HepG2 (cell line): Measurements from ENCODE around the gene SYT7. TPM values are rescaled to one million over a fixed set of nuclear protein-coding genes. Genes with fewer than 3 reads are reported as not detected.

Experiments used
- ATAC-seq: fragments of 200-7000 bp; cut with Tn5 transposase; 3 replicates; pipeline ENCODE4 v1.9.1; 2020; ENCODE audit warnings: mild to moderate bottlenecking, moderate library complexity
- BruUV-seq: library from RNA; stranded (reverse); fragments of 400-500 nt; replicated peaks from 2 replicates; lab custom pipeline; 2021; lab: Mats Ljungman, UMichigan
- CTCF ChIA-PET: fragments of 300-600 bp; formaldehyde crosslinking; extraction: SDS; loops from one replicate; lab custom pipeline; 2021; ENCODE audit warnings: low total read pairs, inconsistent platforms, low intra/inter-chr PET ratio; lab: Yijun Ruan, JAX
- POLR2A ChIA-PET: fragments of 350-600 bp; sonication (Branson Sonifier 250); formaldehyde crosslinking; loops from one replicate; lab custom pipeline; 2020; ENCODE audit warnings: antibody characterized with exemption, inconsistent platforms; lab: Yijun Ruan, JAX
- DNase-seq: peaks from one replicate; pipeline ENCODE4 v3.0.0-alpha.2; 2015; ENCODE audit warnings: low spot score
- FAIRE-seq: peaks from 3 replicates; lab custom pipeline; 2011; peaks lifted over from hg19 to GRCh38; lab: Jason Lieb, UNC
- H2AFZ ChIP-seq: one replicate; pipeline ENCODE4 v1.6.1; 2011; ENCODE audit warnings: low read length, inconsistent platforms
- H3K27ac ChIP-seq: fragments of 300-600 bp; 3 replicates; pipeline ENCODE4 v1.8.0; 2011; ENCODE audit warnings: mixed run types, mild to moderate bottlenecking, mixed read lengths, low read length, inconsistent platforms; ENCODE audit not compliant: insufficient read depth; ENCODE audit errors: extremely low read length
- H3K27me3 ChIP-seq, 2 experiments: fragments of 200-600 bp in 1 of 2; 2 replicates in 1 of 2; 3 replicates in 1 of 2; pipeline versions ENCODE4 v1.6.0 to v1.8.0; 2011; ENCODE audit warnings: low read length in 2 of 2, mild to moderate bottlenecking in 2 of 2, moderate library complexity in 2 of 2, inconsistent platforms in 1 of 2; ENCODE audit not compliant: insufficient read depth in 2 of 2, control insufficient read depth in 1 of 2
- H3K36me3 ChIP-seq, 2 experiments: fragments of 200-600 bp in 1 of 2; replicated peaks in 1 of 2; 2 replicates in 1 of 2; 3 replicates in 1 of 2; pipeline versions ENCODE4 v1.5.1 to v1.8.0; 2011; ENCODE audit warnings: low read length in 2 of 2, inconsistent platforms in 1 of 2; ENCODE audit not compliant: insufficient read depth in 2 of 2, control insufficient read depth in 1 of 2
- H3K4me1 ChIP-seq: 2 replicates; pipeline ENCODE4 v1.5.1; 2012; ENCODE audit warnings: low read length, inconsistent platforms; ENCODE audit not compliant: insufficient read depth
- H3K4me2 ChIP-seq: 2 replicates; pipeline ENCODE4 v1.6.0; 2011; ENCODE audit warnings: low read depth, low read length, inconsistent platforms
- H3K4me3 ChIP-seq, 3 experiments: fragments of 200-600 bp in 1 of 3; sonication (generic), shearing (Covaris generic) in 1 of 3; replicated peaks in 1 of 3; 2 replicates each; pipeline ENCODE4 v1.5.1; 2011 to 2016; ENCODE audit warnings: low read length in 3 of 3, inconsistent platforms in 2 of 3, low read depth in 2 of 3, mild to moderate bottlenecking in 2 of 3, control low read depth in 1 of 3, mixed read lengths in 1 of 3; ENCODE audit not compliant: insufficient read depth in 1 of 3
- H3K79me2 ChIP-seq: one replicate; pipeline ENCODE4 v1.6.1; 2011; ENCODE audit warnings: low read length, inconsistent platforms; ENCODE audit not compliant: insufficient read depth
- H3K9ac ChIP-seq: 2 replicates; pipeline ENCODE4 v1.6.0; 2011; ENCODE audit warnings: mild to moderate bottlenecking, low read depth, low read length, inconsistent platforms; ENCODE audit not compliant: insufficient read depth
- H3K9me3 ChIP-seq: 2 replicates; pipeline ENCODE4 v1.5.1; 2012; ENCODE audit warnings: mild to moderate bottlenecking, low read length
- H4K20me1 ChIP-seq: 2 replicates; pipeline ENCODE4 v1.6.0; 2011; ENCODE audit warnings: inconsistent platforms, mild to moderate bottlenecking, low read length, moderate library complexity; ENCODE audit not compliant: insufficient read depth
- ATAD3A ChIP-seq: sonication (generic); formaldehyde crosslinking; IDR thresholded peaks from 2 replicates; pipeline ENCODE4 v1.4.0; 2020; ENCODE audit warnings: missing genetic modification reagents
- ATM ChIP-seq: fragments of 450-650 bp; IDR thresholded peaks from 2 replicates; pipeline ENCODE4 v1.7.1; 2017; ENCODE audit warnings: mild to moderate bottlenecking, borderline replicate concordance
- CHD2 ChIP-seq: IDR thresholded peaks from 2 replicates; pipeline ENCODE4 v1.6.1; 2011; ENCODE audit warnings: low read depth, low read length, improper control_type of control experiment
- FOXC1 ChIP-seq: sonication (generic); formaldehyde crosslinking; IDR thresholded peaks from 2 replicates; pipeline ENCODE4 v1.8.0; 2022; ENCODE audit warnings: mild to moderate bottlenecking, missing genetic modification reagents, borderline replicate concordance
- GATAD1 ChIP-seq: IDR thresholded peaks from 2 replicates; pipeline ENCODE4 v1.6.1; 2016; ENCODE audit warnings: missing genetic modification reagents, missing compliant biosample characterization
- HMG20B ChIP-seq: conservative IDR thresholded peaks from 2 replicates; pipeline ENCODE4 v1.6.1; 2016; ENCODE audit warnings: missing genetic modification reagents, missing compliant biosample characterization
- KLF11 ChIP-seq: IDR thresholded peaks from 2 replicates; pipeline ENCODE4 v1.6.1; 2016; ENCODE audit warnings: missing compliant biosample characterization
- PAX8 ChIP-seq: sonication (generic); formaldehyde crosslinking; IDR thresholded peaks from 2 replicates; pipeline ENCODE4 v1.8.0; 2022; ENCODE audit warnings: mild to moderate bottlenecking, missing genetic modification reagents, borderline replicate concordance
- SNAPC2 ChIP-seq: sonication (generic); formaldehyde crosslinking; IDR thresholded peaks from 2 replicates; pipeline ENCODE4 v1.8.1; 2022; ENCODE audit warnings: mild to moderate bottlenecking, missing genetic modification reagents
- WIZ ChIP-seq: sonication (generic); formaldehyde crosslinking; IDR thresholded peaks from 2 replicates; pipeline ENCODE4 v1.5.1; 2020; ENCODE audit warnings: mild to moderate bottlenecking, missing genetic modification reagents
- WGBS: methylation state at CpG from one replicate; pipeline ENCODE4 v1.1.6; 2017; ENCODE audit warnings: low lambda C conversion rate; 5-methylcytosine and 5-hydroxymethylcytosine counted together
- in situ Hi-C: cut with HindIII; loops from 2 replicates; pipeline ENCODE4 v1.10.0; 2017; ENCODE audit warnings: low pct_unique_long_range_greater_than_20kb; ENCODE audit not compliant: extremely low pct_ligation_motif_present
- intact Hi-C: fragments of 100-400 bp; cut with micrococcal nuclease; formaldehyde crosslinking; loops from one replicate; pipeline ENCODE4 v1.10.0; 2022; ENCODE audit not compliant: unreplicated experiment
- polyA plus RNA-seq, 8 experiments: library from polyadenylated mRNA; depleted of rRNA in 3 of 8; stranded (reverse) in 7 of 8; unstranded in 1 of 8; fragments of >200 nt; fragmentation: Illumina TruSeq in 4 of 8; extraction: Trizol in 4 of 8; gene quantifications; 2 replicates each; pipeline versions ENCODE4 v1.2.1 to v1.2.3, GENCODE V29; 2011 to 2016; ENCODE audit warnings: low read depth in 4 of 8, missing spikeins in 1 of 8, mixed read lengths in 1 of 8; ENCODE audit not compliant: insufficient read depth in 1 of 8
- total RNA-seq, 5 experiments: library from RNA; depleted of rRNA; stranded (reverse); fragments of >200 nt; fragmentation: Illumina TruSeq; extraction: Trizol; gene quantifications; 2 replicates each; pipeline ENCODE4 v1.2.3, GENCODE V29; 2016; ENCODE audit warnings: low read depth in 1 of 5
- TF ChIP-seq, protein P1 (sequence below): sonication (generic); formaldehyde crosslinking; IDR thresholded peaks from 2 replicates; pipeline ENCODE4 v1.4.0; 2020; ENCODE audit warnings: mild to moderate bottlenecking, missing genetic modification reagents
- TF ChIP-seq, protein P2 (sequence below): sonication (generic); formaldehyde crosslinking; IDR thresholded peaks from 2 replicates; pipeline ENCODE4 v1.4.0; 2020; ENCODE audit warnings: mild to moderate bottlenecking, missing genetic modification reagents
- TF ChIP-seq, protein P3 (sequence below): sonication (generic); formaldehyde crosslinking; IDR thresholded peaks from 2 replicates; pipeline ENCODE4 v1.5.0; 2020; ENCODE audit warnings: missing genetic modification reagents

The SYT7 gene
- total and polyA plus RNA-seq, 2 of the 13 experiments (the other 11 are each of a cell fraction or from before 2014, with no cell fraction given), result 1.4 to 4.4 TPM

DNA sequence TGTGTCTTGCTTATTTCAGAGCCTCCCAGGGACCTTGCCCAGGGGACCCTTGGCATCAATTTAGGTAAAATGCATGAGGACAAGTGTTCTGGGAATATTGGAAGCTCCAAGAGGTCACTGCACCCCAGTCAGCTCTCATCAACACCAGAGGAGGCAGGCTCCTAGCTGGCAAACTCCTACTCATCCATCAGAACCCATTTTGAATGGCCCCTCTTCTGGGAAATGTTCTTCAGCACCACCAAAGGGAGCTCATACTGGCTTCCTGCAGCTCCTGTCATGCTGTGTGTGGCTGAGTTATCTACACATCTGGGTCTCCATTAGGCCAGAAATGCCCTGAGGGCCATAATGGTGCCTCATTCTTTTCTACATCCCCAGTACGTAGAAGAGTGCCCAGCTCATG, 54.6 kb downstream of the SYT7 start:
- POLR2A ChIA-PET, result no interaction called here
- H3K4me2 ChIP-seq, result no peak overlapping the region
- H3K4me3 ChIP-seq, result no peak overlapping the region
- no peak for TF ChIP-seq ATAD3A (CRISPR knock-in tag)
- TF ChIP-seq, protein P1, sequence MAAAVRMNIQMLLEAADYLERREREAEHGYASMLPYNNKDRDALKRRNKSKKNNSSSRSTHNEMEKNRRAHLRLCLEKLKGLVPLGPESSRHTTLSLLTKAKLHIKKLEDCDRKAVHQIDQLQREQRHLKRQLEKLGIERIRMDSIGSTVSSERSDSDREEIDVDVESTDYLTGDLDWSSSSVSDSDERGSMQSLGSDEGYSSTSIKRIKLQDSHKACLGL (CRISPR knock-in tag), result no peak
- TF ChIP-seq HMG20B (CRISPR knock-in tag), result no peak
- no peak for TF ChIP-seq SNAPC2 (CRISPR knock-in tag)
- TF ChIP-seq, protein P2, sequence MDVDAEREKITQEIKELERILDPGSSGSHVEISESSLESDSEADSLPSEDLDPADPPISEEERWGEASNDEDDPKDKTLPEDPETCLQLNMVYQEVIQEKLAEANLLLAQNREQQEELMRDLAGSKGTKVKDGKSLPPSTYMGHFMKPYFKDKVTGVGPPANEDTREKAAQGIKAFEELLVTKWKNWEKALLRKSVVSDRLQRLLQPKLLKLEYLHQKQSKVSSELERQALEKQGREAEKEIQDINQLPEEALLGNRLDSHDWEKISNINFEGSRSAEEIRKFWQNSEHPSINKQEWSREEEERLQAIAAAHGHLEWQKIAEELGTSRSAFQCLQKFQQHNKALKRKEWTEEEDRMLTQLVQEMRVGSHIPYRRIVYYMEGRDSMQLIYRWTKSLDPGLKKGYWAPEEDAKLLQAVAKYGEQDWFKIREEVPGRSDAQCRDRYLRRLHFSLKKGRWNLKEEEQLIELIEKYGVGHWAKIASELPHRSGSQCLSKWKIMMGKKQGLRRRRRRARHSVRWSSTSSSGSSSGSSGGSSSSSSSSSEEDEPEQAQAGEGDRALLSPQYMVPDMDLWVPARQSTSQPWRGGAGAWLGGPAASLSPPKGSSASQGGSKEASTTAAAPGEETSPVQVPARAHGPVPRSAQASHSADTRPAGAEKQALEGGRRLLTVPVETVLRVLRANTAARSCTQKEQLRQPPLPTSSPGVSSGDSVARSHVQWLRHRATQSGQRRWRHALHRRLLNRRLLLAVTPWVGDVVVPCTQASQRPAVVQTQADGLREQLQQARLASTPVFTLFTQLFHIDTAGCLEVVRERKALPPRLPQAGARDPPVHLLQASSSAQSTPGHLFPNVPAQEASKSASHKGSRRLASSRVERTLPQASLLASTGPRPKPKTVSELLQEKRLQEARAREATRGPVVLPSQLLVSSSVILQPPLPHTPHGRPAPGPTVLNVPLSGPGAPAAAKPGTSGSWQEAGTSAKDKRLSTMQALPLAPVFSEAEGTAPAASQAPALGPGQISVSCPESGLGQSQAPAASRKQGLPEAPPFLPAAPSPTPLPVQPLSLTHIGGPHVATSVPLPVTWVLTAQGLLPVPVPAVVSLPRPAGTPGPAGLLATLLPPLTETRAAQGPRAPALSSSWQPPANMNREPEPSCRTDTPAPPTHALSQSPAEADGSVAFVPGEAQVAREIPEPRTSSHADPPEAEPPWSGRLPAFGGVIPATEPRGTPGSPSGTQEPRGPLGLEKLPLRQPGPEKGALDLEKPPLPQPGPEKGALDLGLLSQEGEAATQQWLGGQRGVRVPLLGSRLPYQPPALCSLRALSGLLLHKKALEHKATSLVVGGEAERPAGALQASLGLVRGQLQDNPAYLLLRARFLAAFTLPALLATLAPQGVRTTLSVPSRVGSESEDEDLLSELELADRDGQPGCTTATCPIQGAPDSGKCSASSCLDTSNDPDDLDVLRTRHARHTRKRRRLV, result no peak
- no peak for TF ChIP-seq KLF11
- no peak for TF ChIP-seq PAX8
- TF ChIP-seq FOXC1 (CRISPR knock-in tag), result no peak
- TF ChIP-seq, protein P3, sequence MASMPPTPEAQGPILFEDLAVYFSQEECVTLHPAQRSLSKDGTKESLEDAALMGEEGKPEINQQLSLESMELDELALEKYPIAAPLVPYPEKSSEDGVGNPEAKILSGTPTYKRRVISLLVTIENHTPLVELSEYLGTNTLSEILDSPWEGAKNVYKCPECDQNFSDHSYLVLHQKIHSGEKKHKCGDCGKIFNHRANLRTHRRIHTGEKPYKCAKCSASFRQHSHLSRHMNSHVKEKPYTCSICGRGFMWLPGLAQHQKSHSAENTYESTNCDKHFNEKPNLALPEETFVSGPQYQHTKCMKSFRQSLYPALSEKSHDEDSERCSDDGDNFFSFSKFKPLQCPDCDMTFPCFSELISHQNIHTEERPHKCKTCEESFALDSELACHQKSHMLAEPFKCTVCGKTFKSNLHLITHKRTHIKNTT (CRISPR knock-in tag), result no peak
- TF ChIP-seq GATAD1, result no peak
- no peak for TF ChIP-seq ATM
- TF ChIP-seq WIZ (CRISPR knock-in tag), result no peak
- no peak for TF ChIP-seq CHD2
- TF ChIP-seq, all 625 proteins: peak for 0
- intact Hi-C loops, result no loop called here
- Histone ChIP-seq H3K9ac (no peak overlapping the region), H3K36me3 (no peaks in the 10 kb centered on the region), H3K4me1 (peaks cover 31% of the 10 kb centered on the region), H3K79me2 (no peaks in the 10 kb centered on the region), H3K27me3 (0 out of 5 replicates have a peak, but pooled peaks cover 0 to 3% of the 10 kb centered on the region in 2 experiments), H4K20me1 (no peaks in the 10 kb centered on the region), H2AFZ (no peak overlapping the region), H3K27ac (no peak overlapping the region), H3K9me3 (no peaks in the 10 kb centered on the region)
- in situ Hi-C loops, result no loop called here
- ATAC-seq (no peak), FAIRE-seq (no peak), DNase-seq (no peak)
- BruUV-seq, result no TSS peak
- WGBS, result 100% methylated on average over 1 of the region's 1 CpG
- CTCF ChIA-PET, result no interaction called here
